GM19351 (cell line): Measurements from ENCODE around the gene LECT2.

Source experiments
- ATAC-seq: cut with Tn5 transposase; IDR thresholded peaks from one replicate; pipeline ENCODE4 v1.9.1; 2021; ENCODE audit warnings: mild to moderate bottlenecking, moderate library complexity; ENCODE audit not compliant: unreplicated experiment

LECT2 gene

GRCh38 chr5:135941711-135942110, 13.1 kb downstream of the LECT2 start:
- ATAC-seq: no peak

- ATAC-seq: no peak
These were observed 17.4 kb downstream of the LECT2 start for GRCh38 chr5:135937245-135937911.

GRCh38 chr5:135934939-135935338, 19.8 kb downstream of the LECT2 start:
- no peak for ATAC-seq

- ATAC-seq: no peak
These were observed 23.9 kb downstream of the LECT2 start for GRCh38 chr5:135930949-135931295.

- no peak for ATAC-seq
These were observed 24.5 kb downstream of the LECT2 start for GRCh38 chr5:135930029-135930948.

GRCh38 chr5:135921388-135921787, 33.4 kb downstream of the LECT2 start:
- ATAC-seq: no peak

GRCh38 chr5:135920199-135920598, 34.6 kb downstream of the LECT2 start:
- no peak for ATAC-seq

- no peak for ATAC-seq
These were observed 38.0 kb downstream of the LECT2 start for GRCh38 chr5:135916638-135917263.

GRCh38 chr5:135915466-135916001, 39.2 kb downstream of the LECT2 start:
- no peak for ATAC-seq

GRCh38 chr5:135913713-135914626, 40.8 kb downstream of the LECT2 start:
- no peak for ATAC-seq

- ATAC-seq: no peak
These were observed 49.6 kb downstream of the LECT2 start for GRCh38 chr5:135905144-135905543.

DNA sequence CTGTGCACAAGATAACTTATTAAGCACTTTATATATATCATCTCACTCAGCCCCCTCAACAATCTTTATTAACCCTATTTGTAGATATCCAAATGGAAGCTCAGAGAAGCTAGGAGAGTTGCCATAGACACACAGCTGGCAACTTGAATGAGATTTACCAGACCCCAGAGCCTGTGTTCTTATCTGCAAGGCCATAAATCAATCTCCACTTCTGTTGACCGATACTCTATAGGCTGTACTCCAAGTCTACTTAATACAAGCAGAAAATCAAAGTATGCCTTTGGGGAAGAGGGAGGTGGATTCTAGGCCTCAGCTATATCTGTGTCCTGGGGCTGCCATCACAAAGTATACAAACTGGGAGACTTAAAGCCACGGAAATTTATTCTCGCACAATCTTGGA, 53.1 kb downstream of the LECT2 start:
- ATAC-seq: no peak

DNA sequence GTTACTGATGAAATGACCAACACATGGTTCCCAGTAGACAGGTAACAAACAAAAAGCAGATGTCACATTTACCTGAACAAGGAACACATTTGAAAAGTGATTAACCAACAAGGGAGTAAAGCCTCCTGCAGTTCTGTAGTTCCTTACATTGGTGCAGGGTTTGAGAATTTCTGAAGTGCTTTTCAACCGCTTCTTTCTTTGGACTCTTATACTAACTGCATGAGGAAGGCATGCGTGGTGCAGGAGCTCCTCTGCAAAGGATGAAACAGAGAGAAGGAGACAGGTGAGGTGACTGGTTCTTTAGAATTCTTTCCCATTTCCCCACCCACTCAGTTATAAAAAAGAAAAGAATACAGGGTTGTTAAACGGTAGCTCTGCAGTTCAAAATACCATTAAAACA, 54.5 kb downstream of the LECT2 start:
- ATAC-seq: no peak

GRCh38 chr5:135898651-135899050, 56.1 kb downstream of the LECT2 start:
- no peak for ATAC-seq
